Mucosa of stomach (tissue), 1 donor: ENCODE results near the gene OSR1.
"Not testable (repeated sequence)": the region's sequence is repeated elsewhere in the genome, so short reads cannot be mapped to it uniquely, and the experiment has no call there.

Experiments used
- H3K27me3 ChIP-seq: one replicate; pipeline ENCODE4 v1.7.0; 2013; ENCODE audit warnings: mild to moderate bottlenecking, low read length; ENCODE audit not compliant: control insufficient read depth, insufficient read depth
- H3K36me3 ChIP-seq: one replicate; pipeline ENCODE4 v1.7.0; 2013; ENCODE audit warnings: low read length; ENCODE audit not compliant: control insufficient read depth, insufficient read depth
- H3K4me1 ChIP-seq: one replicate; pipeline ENCODE4 v1.7.0; 2013; ENCODE audit warnings: mild to moderate bottlenecking, low read length; ENCODE audit not compliant: control insufficient read depth, insufficient read depth
- H3K4me3 ChIP-seq: one replicate; pipeline ENCODE4 v1.7.0; 2013; ENCODE audit warnings: low read length
- H3K9ac ChIP-seq: one replicate; pipeline ENCODE4 v1.7.0; 2013; ENCODE audit warnings: mild to moderate bottlenecking, low read length, moderate library complexity
- H3K9me3 ChIP-seq: one replicate; pipeline ENCODE4 v1.7.0; 2013; ENCODE audit warnings: mild to moderate bottlenecking, low read length, moderate library complexity; ENCODE audit not compliant: control insufficient read depth
- donor health status: Pancreatic carcinoma.

Gene OSR1

DNA sequence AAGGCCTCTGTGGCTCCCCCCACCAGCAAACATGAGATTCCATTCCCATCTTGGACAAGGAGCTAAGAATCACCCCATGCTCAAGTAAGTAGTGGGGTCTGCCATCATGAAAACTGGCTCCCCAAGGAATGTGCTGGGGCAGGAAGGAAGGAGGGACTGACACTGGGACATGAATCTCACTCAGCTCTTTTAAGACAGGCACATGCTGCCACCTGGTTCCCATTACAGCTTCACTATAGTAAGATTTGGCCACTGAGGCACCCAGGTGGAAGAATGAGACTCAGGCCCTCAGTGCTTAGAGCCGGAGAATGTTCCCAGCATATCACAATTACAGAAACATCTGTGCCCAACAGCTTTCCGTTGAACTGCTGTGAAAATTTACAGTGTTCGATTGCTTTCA, 38.7 kb downstream of the OSR1 start:
- Histone ChIP-seq H3K36me3 (no peaks in the 10 kb centered on the region), H3K4me3 (no peak overlapping the region), H3K9me3 (no peaks in the 10 kb centered on the region), H3K9ac (no peak overlapping the region), H3K27me3 (no peaks in the 10 kb centered on the region), H3K4me1 (no peaks in the 10 kb centered on the region)

DNA sequence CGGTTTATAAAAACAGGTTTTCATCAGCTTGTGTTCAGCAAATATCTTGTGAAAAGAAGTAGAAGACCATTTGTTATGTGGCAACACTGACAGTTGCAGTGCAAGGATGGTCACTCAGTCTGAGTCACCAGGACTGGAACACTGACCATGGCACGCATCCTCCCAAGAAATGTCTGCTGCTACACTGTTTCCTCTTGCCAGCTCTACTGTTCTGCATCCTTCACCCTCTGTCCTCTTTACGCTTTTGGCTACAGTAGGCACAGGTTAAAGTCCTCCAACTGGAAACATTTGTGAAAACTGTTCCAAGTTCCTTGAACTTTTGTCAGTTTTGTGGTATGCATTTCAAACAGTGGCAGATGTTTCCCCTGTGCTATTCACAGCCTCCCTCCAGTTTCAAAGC, 39.4 kb downstream of the OSR1 start:
- Histone ChIP-seq H3K9ac (no peak overlapping the region), H3K27me3 (no peaks in the 10 kb centered on the region), H3K4me3 (no peak overlapping the region), H3K36me3 (no peaks in the 10 kb centered on the region), H3K9me3 (no peaks in the 10 kb centered on the region), H3K4me1 (no peaks in the 10 kb centered on the region)

GRCh38 chr2:19313553-19313952, 44.9 kb downstream of the OSR1 start:
- Histone ChIP-seq H3K36me3 (no peaks in the 10 kb centered on the region), H3K4me3 (no peak overlapping the region), H3K4me1 (no peaks in the 10 kb centered on the region), H3K27me3 (no peaks in the 10 kb centered on the region), H3K9ac (no peak overlapping the region), H3K9me3 (no peaks in the 10 kb centered on the region)

GRCh38 chr2:19312949-19313348, 45.5 kb downstream of the OSR1 start:
- H3K27me3 ChIP-seq = no peaks in the 10 kb centered on the region
- no peaks in the 10 kb centered on the region for H3K4me1 ChIP-seq
- no peaks in the 10 kb centered on the region for H3K9me3 ChIP-seq
- no peak overlapping the region for H3K9ac ChIP-seq
- no peak overlapping the region for H3K4me3 ChIP-seq
- H3K36me3 ChIP-seq = no peaks in the 10 kb centered on the region

DNA sequence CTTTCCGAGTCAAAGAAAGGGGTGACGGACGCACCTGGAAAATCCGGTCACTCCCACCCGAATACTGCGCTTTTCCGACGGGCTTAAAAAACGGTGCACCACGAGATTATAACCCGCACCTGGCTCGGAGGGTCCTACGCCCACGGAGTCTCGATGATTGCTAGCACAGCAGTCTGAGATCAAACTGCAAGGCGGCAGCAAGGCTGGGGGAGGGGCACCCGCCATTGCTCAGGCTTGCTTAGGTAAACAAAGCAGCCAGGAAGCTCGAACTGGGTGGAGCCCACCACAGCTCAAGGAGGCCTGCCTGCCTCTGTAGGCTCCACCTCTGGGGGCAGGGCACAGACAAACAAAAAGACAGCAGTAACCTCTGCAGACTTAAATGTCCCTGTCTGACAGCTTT, 52.4 kb downstream of the OSR1 start:
- not testable (repeated sequence) for H3K27me3 ChIP-seq, H3K9me3 ChIP-seq, H3K9ac ChIP-seq, H3K4me3 ChIP-seq, H3K36me3 ChIP-seq, H3K4me1 ChIP-seq

GRCh38 chr2:19305400-19306055, 52.9 kb downstream of the OSR1 start:
- not testable (repeated sequence) for H3K27me3 ChIP-seq, H3K4me3 ChIP-seq, H3K4me1 ChIP-seq, H3K9me3 ChIP-seq, H3K9ac ChIP-seq, H3K36me3 ChIP-seq

DNA sequence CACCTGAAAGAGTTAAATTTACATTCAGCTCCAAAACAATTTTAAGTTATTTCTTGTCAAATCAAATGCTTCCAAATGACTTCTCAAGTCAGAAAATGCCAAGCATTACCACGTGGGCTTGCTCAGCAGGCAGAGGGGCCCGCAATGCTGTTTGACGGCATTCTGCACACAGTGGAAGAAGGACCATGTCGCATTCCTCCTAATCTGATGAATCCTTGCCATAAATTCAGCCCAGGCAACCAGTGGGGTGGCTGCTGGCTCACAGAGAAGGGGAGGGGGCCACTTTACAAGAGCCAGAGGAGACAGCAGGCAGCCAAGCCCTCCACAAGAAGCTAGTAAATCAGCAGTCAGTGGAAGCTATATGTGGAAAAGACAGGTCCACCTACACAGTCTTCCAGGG, 56.7 kb downstream of the OSR1 start:
- H3K36me3 ChIP-seq = no peaks in the 10 kb centered on the region
- H3K27me3 ChIP-seq = no peaks in the 10 kb centered on the region
- no peaks in the 10 kb centered on the region for H3K9me3 ChIP-seq
- H3K4me3 ChIP-seq = no peak overlapping the region
- no peak overlapping the region for H3K9ac ChIP-seq
- H3K4me1 ChIP-seq = peaks cover 6% of the 10 kb centered on the region
